Erythroblast (primary cell): ENCODE data around the gene GNB1L.

Source experiments
- GATA1 ChIP-seq: IDR thresholded peaks from 2 replicates; pipeline ENCODE4 v1.6.1; 2011; ENCODE audit warnings: low read depth, mild to moderate bottlenecking, control low read depth, low read length, moderate library complexity
- POLR2A ChIP-seq: IDR thresholded peaks from 2 replicates; pipeline ENCODE4 v1.6.1; 2011; ENCODE audit warnings: mild to moderate bottlenecking, low read length

- TF ChIP-seq POLR2A (no peak), GATA1 (no peak)
These were observed 58.5 kb downstream of the GNB1L start for GRCh38 chr22:19796160-19796559.
